ENCODE measurements around the gene ADCY1. TPM values are rescaled to one million over a fixed set of nuclear protein-coding genes. Genes with fewer than 3 reads are reported as not detected.

The ADCY1 gene
- polyA plus RNA-seq, 1 donor: 1.4 TPM

DNA sequence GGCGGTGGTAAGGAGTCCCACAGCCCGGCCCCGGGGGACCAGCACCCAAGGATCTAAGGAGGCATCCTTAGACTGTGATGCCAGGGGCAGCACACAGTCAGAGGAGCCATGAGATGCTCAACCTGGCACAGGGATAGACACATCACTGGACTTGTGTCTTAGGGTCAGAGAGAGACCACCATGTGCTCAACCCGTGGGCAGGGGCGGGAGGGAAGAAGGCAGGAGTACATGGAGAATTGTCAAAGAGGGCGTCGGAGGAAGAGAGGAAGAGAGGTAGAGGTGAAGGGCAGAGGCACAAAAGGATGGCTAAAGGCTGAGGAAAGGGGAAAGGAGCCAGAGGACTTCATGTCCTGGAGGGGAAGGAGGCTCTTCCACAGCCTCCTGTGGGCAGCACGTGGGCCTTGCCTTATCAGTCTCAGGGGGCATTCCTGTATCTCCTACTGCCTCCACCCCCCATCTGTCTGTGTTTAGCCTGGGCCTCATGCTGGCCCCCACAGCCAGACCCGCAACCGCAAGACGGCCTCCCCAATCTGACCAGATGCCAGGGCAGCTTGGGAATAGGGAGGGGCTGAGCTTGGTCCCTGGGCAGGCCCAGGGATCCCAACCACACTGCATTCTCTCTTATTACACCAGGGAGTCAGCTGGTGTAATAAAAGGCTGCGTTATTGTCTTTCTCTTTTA lies 2.2 kb downstream of the ADCY1 start:
- Histone ChIP-seq H3K36me3 (ENCODE audit: control insufficient read depth, insufficient read depth, low read length) (no peaks in the 10 kb centered on the region), H3K27ac (ENCODE audit: low read length) (no peak overlapping the region), H3K4me1 (ENCODE audit: control insufficient read depth, insufficient read depth, low read length) (peaks cover 7% of the 10 kb centered on the region), H3K27me3 (ENCODE audit: control insufficient read depth, insufficient read depth, low read length) (peaks cover 60% of the 10 kb centered on the region), H3K4me3 (ENCODE audit: low read length) (no peak overlapping the region), H3K9me3 (ENCODE audit: control insufficient read depth, low read depth, low read length) (no peaks in the 10 kb centered on the region)
- DNase-seq: no peak
- WGBS (ENCODE audit: insufficient coverage, low lambda C conversion rate): no CpG with 5 or more reads among the region's 12 CpGs

DNA sequence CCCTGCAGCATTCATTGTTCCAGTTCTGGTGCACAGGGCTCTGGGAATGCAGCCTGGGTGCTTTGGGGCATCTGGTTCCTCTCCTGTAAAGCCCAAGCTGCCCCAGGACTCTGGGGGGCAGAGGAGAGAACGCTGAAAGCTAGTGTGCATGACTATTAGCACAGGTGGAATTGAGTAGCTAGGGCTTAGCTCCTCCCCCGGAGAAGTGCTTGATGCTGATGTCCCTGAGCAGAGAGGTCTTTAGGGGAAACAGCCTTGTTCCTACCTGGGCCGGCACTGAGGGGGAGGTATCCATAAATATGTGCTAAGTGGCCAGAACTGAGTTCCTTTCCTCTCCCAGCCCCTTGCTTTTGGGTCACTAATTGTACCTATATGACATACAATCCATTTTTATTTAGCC lies 3.9 kb downstream of the ADCY1 start:
- H3K27me3 ChIP-seq (ENCODE audit: control insufficient read depth, insufficient read depth, low read length): peaks cover 46% of the 10 kb centered on the region

DNA sequence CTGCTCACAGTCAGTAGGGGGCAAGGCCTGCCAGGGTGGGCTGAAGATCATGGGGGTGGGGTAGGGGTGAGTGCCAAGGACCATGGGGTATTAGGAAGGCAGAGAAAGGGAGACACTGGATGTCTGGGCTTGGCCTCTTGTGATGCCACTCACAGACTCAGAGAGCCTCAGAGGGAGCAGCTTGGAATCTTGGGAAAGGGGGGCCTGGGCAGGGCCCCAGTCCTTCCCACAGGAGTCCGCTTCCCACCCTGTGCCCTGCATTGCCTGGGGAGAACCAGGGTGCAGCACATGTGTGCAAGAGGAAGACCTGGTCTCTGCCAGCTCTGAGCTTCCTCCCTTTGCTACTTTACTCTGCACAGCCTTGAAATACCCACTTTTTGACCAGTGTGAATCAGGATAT lies 4.3 kb downstream of the ADCY1 start:
- Histone ChIP-seq H3K27me3 (ENCODE audit: control insufficient read depth, insufficient read depth, low read length) (peaks cover 41% of the 10 kb centered on the region), H3K27ac (ENCODE audit: low read length) (no peak overlapping the region), H3K4me1 (ENCODE audit: control insufficient read depth, insufficient read depth, low read length) (peaks cover 7% of the 10 kb centered on the region), H3K36me3 (ENCODE audit: control insufficient read depth, insufficient read depth, low read length) (no peaks in the 10 kb centered on the region), H3K4me3 (ENCODE audit: low read length) (no peak overlapping the region), H3K9me3 (ENCODE audit: control insufficient read depth, low read depth, low read length) (no peaks in the 10 kb centered on the region)
- WGBS (ENCODE audit: insufficient coverage, low lambda C conversion rate): no CpG with 5 or more reads among the region's 1 CpG
- DNase-seq: no peak

More for the DNA sequence above, 3.9 kb downstream of the ADCY1 start:
- Histone ChIP-seq H3K4me3 (ENCODE audit: low read length) (no peak overlapping the region), H3K9me3 (ENCODE audit: control insufficient read depth, low read depth, low read length) (no peaks in the 10 kb centered on the region), H3K4me1 (ENCODE audit: control insufficient read depth, insufficient read depth, low read length) (peaks cover 7% of the 10 kb centered on the region), H3K36me3 (ENCODE audit: control insufficient read depth, insufficient read depth, low read length) (no peaks in the 10 kb centered on the region), H3K27ac (ENCODE audit: low read length) (no peak overlapping the region)
- WGBS (ENCODE audit: insufficient coverage, low lambda C conversion rate): no CpG with 5 or more reads among the region's 3 CpGs
- no peak for DNase-seq

DNA sequence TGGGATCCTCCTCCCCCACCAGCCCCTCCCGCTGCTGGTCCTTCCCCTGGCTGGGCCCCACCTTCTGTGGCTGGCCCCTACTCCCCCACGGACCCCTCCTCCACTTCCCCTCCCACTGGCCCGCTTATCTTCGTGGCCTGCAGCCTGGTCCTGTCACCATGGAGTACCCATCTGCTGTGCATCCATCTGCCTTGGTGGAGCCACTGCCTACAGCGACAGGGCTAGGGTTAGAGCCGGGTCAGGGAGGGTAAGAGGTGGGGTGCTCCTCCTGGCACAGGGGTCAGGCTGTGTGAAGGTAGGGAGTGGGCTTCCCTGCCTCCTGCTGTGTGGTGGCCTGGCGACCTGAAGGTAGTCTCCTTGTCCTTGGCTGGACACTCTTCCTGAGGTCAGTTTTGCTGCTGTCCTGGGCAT lies 5.2 kb downstream of the ADCY1 start:
- DNase-seq: no peak
- Histone ChIP-seq H3K4me3 (ENCODE audit: low read length) (no peak overlapping the region), H3K4me1 (ENCODE audit: control insufficient read depth, insufficient read depth, low read length) (peaks cover 7% of the 10 kb centered on the region), H3K36me3 (ENCODE audit: control insufficient read depth, insufficient read depth, low read length) (no peaks in the 10 kb centered on the region), H3K9me3 (ENCODE audit: control insufficient read depth, low read depth, low read length) (no peaks in the 10 kb centered on the region), H3K27ac (ENCODE audit: low read length) (no peak overlapping the region), H3K27me3 (ENCODE audit: control insufficient read depth, insufficient read depth, low read length) (peaks cover 35% of the 10 kb centered on the region)
- WGBS (ENCODE audit: insufficient coverage, low lambda C conversion rate): no CpG with 5 or more reads among the region's 7 CpGs

DNA sequence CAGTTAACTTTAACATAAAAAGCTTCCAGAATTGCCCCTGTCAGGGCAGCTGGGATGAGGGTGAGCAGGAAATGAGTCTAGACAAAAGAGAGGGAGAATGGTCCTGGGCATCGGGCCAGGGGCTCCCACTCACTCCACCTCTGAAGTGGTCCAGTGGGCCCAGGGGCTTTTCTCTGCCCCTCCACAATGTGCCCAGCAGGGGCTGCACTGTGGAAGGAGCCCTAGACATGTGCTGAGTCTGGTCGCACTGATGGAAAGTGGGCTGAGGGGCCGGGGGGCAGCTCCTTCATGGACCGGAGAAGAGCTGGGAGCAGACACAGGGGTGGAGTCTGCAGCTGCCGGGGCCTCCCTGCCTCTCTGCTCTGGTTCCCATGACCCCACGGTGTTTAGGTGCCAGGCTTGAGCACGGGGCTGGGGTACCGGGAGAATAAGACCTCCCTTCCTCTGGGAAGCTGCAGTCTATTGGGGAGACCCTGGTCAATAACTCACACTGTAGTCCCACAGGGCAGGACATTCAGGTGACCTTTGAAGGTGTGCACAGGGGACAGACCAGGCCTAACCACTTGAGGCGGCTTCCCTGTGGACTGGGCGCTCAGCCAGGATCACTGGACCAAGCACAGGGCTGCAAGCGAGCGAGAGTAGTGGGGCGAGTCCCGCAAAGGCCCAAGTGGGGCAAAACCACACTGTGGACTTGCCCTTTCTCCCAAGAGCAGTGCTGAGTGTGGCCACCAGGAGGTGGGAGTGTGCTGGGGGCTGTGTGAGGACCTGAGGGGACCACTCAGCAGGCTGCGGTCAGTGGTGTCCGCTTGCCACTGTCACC lies 6.1 kb downstream of the ADCY1 start:
- Histone ChIP-seq H3K27ac (ENCODE audit: low read length) (no peak overlapping the region), H3K4me3 (ENCODE audit: low read length) (no peak overlapping the region), H3K36me3 (ENCODE audit: control insufficient read depth, insufficient read depth, low read length) (no peaks in the 10 kb centered on the region), H3K27me3 (ENCODE audit: control insufficient read depth, insufficient read depth, low read length) (peaks cover 28% of the 10 kb centered on the region), H3K4me1 (ENCODE audit: control insufficient read depth, insufficient read depth, low read length) (peaks cover 3% of the 10 kb centered on the region), H3K9me3 (ENCODE audit: control insufficient read depth, low read depth, low read length) (no peaks in the 10 kb centered on the region)
- DNase-seq: no peak
- WGBS (ENCODE audit: insufficient coverage, low lambda C conversion rate): no CpG with 5 or more reads among the region's 16 CpGs

DNA sequence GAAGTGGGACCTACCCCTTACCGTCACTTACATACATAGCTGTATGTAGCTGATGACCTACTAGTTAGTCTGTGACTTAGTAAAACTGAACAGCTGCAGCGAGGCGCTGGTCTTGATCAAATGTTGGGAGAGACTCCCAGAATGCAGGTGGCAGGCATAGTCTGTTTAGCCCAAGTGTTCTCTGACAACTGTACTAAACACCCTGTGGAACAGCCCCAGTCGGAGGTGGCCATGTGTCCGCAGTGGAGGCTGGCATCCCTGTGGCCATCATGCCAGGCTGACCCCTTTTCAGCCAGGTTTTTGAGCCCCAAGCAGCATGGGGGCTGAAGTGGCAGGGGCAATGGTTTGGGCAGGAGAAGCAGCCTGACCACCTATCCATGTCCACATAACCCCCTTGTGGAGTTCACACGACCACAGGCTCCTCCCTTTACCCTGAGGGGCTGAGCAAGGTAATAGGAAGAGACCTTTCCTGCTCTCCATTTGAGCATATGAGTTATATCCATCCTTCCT lies 7.2 kb downstream of the ADCY1 start:
- H3K4me1 ChIP-seq (ENCODE audit: control insufficient read depth, insufficient read depth, low read length): no peaks in the 10 kb centered on the region
- no peak for DNase-seq
- no CpG with 5 or more reads among the region's 6 CpGs for WGBS (ENCODE audit: insufficient coverage, low lambda C conversion rate)
- no peak overlapping the region for H3K4me3 ChIP-seq (ENCODE audit: low read length)
- no peak overlapping the region for H3K27ac ChIP-seq (ENCODE audit: low read length)
- no peaks in the 10 kb centered on the region for H3K36me3 ChIP-seq (ENCODE audit: control insufficient read depth, insufficient read depth, low read length)
- peaks cover 18% of the 10 kb centered on the region for H3K27me3 ChIP-seq (ENCODE audit: control insufficient read depth, insufficient read depth, low read length)
- no peaks in the 10 kb centered on the region for H3K9me3 ChIP-seq (ENCODE audit: control insufficient read depth, low read depth, low read length)

DNA sequence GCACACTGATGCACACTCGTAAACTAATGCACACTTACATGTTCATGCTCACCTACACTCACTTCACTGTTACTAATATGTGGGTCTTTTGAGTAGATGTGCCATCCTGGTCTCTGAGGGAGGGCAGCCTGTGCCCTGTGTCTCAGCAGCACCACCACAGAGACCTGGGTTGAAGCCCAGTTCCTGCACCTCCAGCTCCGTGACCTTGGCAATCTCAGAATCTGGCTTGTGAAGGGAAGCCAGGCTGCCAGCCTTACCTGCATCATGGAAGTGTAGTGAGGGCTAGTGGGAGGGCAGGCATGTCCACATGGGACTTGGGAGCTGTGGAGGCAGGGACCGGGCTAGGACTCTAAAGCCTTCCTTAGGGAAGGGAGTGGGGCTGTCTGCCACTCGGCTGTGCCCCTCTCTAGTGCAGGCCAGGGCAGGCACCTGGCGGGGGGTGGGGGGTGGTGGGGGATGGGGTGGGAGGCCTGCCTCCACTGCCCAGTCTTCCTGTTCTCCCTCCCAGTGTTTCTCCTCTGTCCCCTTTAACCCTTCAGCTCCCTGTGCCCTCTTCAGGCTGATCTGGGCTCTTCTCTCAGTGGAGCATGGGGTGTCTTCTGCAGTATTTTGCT lies 8.1 kb downstream of the ADCY1 start:
- H3K27ac ChIP-seq (ENCODE audit: low read length): no peak overlapping the region
- no peaks in the 10 kb centered on the region for H3K36me3 ChIP-seq (ENCODE audit: control insufficient read depth, insufficient read depth, low read length)
- no peak for DNase-seq
- no peaks in the 10 kb centered on the region for H3K9me3 ChIP-seq (ENCODE audit: control insufficient read depth, low read depth, low read length)
- H3K4me1 ChIP-seq (ENCODE audit: control insufficient read depth, insufficient read depth, low read length): no peaks in the 10 kb centered on the region
- H3K4me3 ChIP-seq (ENCODE audit: low read length): no peak overlapping the region
- peaks cover 9% of the 10 kb centered on the region for H3K27me3 ChIP-seq (ENCODE audit: control insufficient read depth, insufficient read depth, low read length)
- WGBS (ENCODE audit: insufficient coverage, low lambda C conversion rate): no CpG with 5 or more reads among the region's 5 CpGs

DNA sequence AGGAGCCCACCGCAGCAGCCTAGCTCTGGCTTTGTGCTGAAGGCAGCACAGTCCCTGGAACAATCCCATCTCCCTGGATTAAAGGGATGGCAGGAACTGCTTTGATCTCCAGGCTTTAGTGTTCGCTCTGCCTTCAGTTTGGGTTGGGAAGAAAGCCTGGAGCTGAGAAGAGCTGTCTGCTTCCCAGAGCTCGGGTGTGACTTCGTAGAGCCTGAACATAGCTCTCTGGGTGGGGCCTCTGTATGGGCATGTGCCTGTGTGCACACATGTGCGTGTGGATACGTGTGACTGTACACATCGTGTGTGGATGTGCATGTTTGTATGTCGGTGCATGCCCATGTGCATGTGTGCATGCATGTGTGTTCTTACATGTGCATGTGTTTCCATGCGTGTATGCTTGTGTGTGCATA lies 8.7 kb downstream of the ADCY1 start:
- H3K9me3 ChIP-seq (ENCODE audit: control insufficient read depth, low read depth, low read length): no peaks in the 10 kb centered on the region
- DNase-seq: no peak
- peaks cover 3% of the 10 kb centered on the region for H3K27me3 ChIP-seq (ENCODE audit: control insufficient read depth, insufficient read depth, low read length)
- WGBS (ENCODE audit: insufficient coverage, low lambda C conversion rate): no CpG with 5 or more reads among the region's 9 CpGs
- no peak overlapping the region for H3K4me3 ChIP-seq (ENCODE audit: low read length)
- no peak overlapping the region for H3K27ac ChIP-seq (ENCODE audit: low read length)
- no peaks in the 10 kb centered on the region for H3K36me3 ChIP-seq (ENCODE audit: control insufficient read depth, insufficient read depth, low read length)
- no peaks in the 10 kb centered on the region for H3K4me1 ChIP-seq (ENCODE audit: control insufficient read depth, insufficient read depth, low read length)

DNA sequence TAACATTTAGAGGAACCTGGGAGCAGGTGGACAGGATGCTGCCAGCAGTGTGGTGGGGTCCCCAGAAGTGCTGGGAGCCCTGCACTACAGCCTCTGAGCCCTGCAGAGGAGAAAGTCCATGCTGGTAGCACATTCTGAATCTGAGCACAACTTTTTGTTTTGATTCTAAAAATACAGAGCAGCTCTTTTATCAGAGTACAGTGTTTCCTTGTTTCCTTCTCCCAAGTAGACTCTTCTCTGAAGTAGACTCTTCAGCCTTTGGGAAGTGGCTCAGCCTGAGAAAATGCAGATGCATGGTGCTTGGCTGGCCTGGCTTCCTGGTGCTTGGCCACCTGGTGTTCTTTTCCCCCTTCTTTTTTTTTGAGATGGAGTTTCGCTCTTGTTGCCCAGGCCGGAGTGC lies 9.1 kb downstream of the ADCY1 start:
- WGBS (ENCODE audit: insufficient coverage, low lambda C conversion rate): no CpG with 5 or more reads among the region's 2 CpGs
- Histone ChIP-seq H3K27me3 (ENCODE audit: control insufficient read depth, insufficient read depth, low read length) (no peaks in the 10 kb centered on the region), H3K9me3 (ENCODE audit: control insufficient read depth, low read depth, low read length) (no peaks in the 10 kb centered on the region), H3K4me3 (ENCODE audit: low read length) (no peak overlapping the region), H3K4me1 (ENCODE audit: control insufficient read depth, insufficient read depth, low read length) (no peaks in the 10 kb centered on the region), H3K36me3 (ENCODE audit: control insufficient read depth, insufficient read depth, low read length) (no peaks in the 10 kb centered on the region), H3K27ac (ENCODE audit: low read length) (no peak overlapping the region)
- DNase-seq: no peak
